Mucosa of stomach (tissue), 1 donor: Measurements from ENCODE around the gene BCKDK.

ENCODE experiments used
- H3K27me3 ChIP-seq: one replicate; pipeline ENCODE4 v1.7.0; 2013; ENCODE audit warnings: mild to moderate bottlenecking, low read length; ENCODE audit not compliant: control insufficient read depth, insufficient read depth
- H3K36me3 ChIP-seq: one replicate; pipeline ENCODE4 v1.7.0; 2013; ENCODE audit warnings: low read length; ENCODE audit not compliant: control insufficient read depth, insufficient read depth
- H3K4me1 ChIP-seq: one replicate; pipeline ENCODE4 v1.7.0; 2013; ENCODE audit warnings: mild to moderate bottlenecking, low read length; ENCODE audit not compliant: control insufficient read depth, insufficient read depth
- H3K4me3 ChIP-seq: one replicate; pipeline ENCODE4 v1.7.0; 2013; ENCODE audit warnings: low read length
- H3K9ac ChIP-seq: one replicate; pipeline ENCODE4 v1.7.0; 2013; ENCODE audit warnings: mild to moderate bottlenecking, low read length, moderate library complexity
- H3K9me3 ChIP-seq: one replicate; pipeline ENCODE4 v1.7.0; 2013; ENCODE audit warnings: mild to moderate bottlenecking, low read length, moderate library complexity; ENCODE audit not compliant: control insufficient read depth
- donor health status: Pancreatic carcinoma.

BCKDK gene

GRCh38 chr16:31073970-31074813, 34.0 kb upstream of the BCKDK start, which contains the start of the genes ZNF646 and ZNF668:
Gene ZNF646 (plus strand): TSS chr16:31074422. CDS start chr16:31076325, 1,903 bp downstream.
Gene ZNF668 (minus strand): TSS chr16:31074240. CDS start chr16:31064459, 9,781 bp downstream.
- H3K4me3 ChIP-seq = peak within 1 kb of the TSS; percentile 99

GRCh38 chr16:31074814-31075183, 33.4 kb upstream of the BCKDK start:
- H3K4me1 ChIP-seq = peaks cover 17% of the 10 kb centered on the region

More at GRCh38 chr16:31073970-31074813, 34.0 kb upstream of the BCKDK start, which contains the start of the genes ZNF646 and ZNF668:
- Histone ChIP-seq H3K4me1 (peaks cover 17% of the 10 kb centered on the region), H3K9ac (peak within 1 kb of the TSS; percentile 91), H3K27me3 (no peaks in the 10 kb centered on the region), H3K36me3 (peaks cover 6% of the 10 kb centered on the region), H3K9me3 (no peaks in the 10 kb centered on the region)

GRCh38 chr16:31076319-31076718, 31.9 kb upstream of the BCKDK start:
- no peaks in the 10 kb centered on the region for H3K27me3 ChIP-seq
- no peaks in the 10 kb centered on the region for H3K9me3 ChIP-seq
- no peak overlapping the region for H3K4me3 ChIP-seq
- H3K9ac ChIP-seq = no peak overlapping the region
- H3K36me3 ChIP-seq = peaks cover 16% of the 10 kb centered on the region
- peaks cover 17% of the 10 kb centered on the region for H3K4me1 ChIP-seq

More at GRCh38 chr16:31074814-31075183, 33.4 kb upstream of the BCKDK start:
- Histone ChIP-seq H3K27me3 (no peaks in the 10 kb centered on the region), H3K4me3 (peak overlapping the region; percentile 84), H3K36me3 (peaks cover 6% of the 10 kb centered on the region), H3K9ac (peak overlapping the region; percentile 91), H3K9me3 (no peaks in the 10 kb centered on the region)

- H3K9ac ChIP-seq = no peak overlapping the region
- H3K27me3 ChIP-seq = no peaks in the 10 kb centered on the region
- H3K4me3 ChIP-seq = no peak overlapping the region
- H3K9me3 ChIP-seq = no peaks in the 10 kb centered on the region
- H3K4me1 ChIP-seq = peaks cover 14% of the 10 kb centered on the region
- peaks cover 16% of the 10 kb centered on the region for H3K36me3 ChIP-seq
Observed at GRCh38 chr16:31077024-31077423, 31.2 kb upstream of the BCKDK start.

- peaks cover 16% of the 10 kb centered on the region for H3K36me3 ChIP-seq
- H3K4me1 ChIP-seq = peaks cover 11% of the 10 kb centered on the region
Observed at GRCh38 chr16:31077592-31078396, 30.4 kb upstream of the BCKDK start.

GRCh38 chr16:31078597-31079341, 29.4 kb upstream of the BCKDK start:
- Histone ChIP-seq H3K27me3 (no peaks in the 10 kb centered on the region), H3K4me3 (no peak overlapping the region), H3K4me1 (peaks cover 11% of the 10 kb centered on the region), H3K36me3 (peaks cover 16% of the 10 kb centered on the region), H3K9ac (no peak overlapping the region), H3K9me3 (no peaks in the 10 kb centered on the region)

More at GRCh38 chr16:31077592-31078396, 30.4 kb upstream of the BCKDK start:
- no peaks in the 10 kb centered on the region for H3K27me3 ChIP-seq
- H3K9ac ChIP-seq = no peak overlapping the region
- no peak overlapping the region for H3K4me3 ChIP-seq
- no peaks in the 10 kb centered on the region for H3K9me3 ChIP-seq

- Histone ChIP-seq H3K27me3 (no peaks in the 10 kb centered on the region), H3K9me3 (no peaks in the 10 kb centered on the region), H3K9ac (no peak overlapping the region), H3K4me1 (peaks cover 11% of the 10 kb centered on the region), H3K36me3 (peaks cover 16% of the 10 kb centered on the region), H3K4me3 (no peak overlapping the region)
Observed at GRCh38 chr16:31079342-31079944, 28.7 kb upstream of the BCKDK start.

GRCh38 chr16:31080035-31080629, 28.1 kb upstream of the BCKDK start:
- Histone ChIP-seq H3K4me3 (no peak overlapping the region), H3K4me1 (peaks cover 5% of the 10 kb centered on the region), H3K9ac (no peak overlapping the region), H3K36me3 (peaks cover 16% of the 10 kb centered on the region), H3K27me3 (no peaks in the 10 kb centered on the region), H3K9me3 (no peaks in the 10 kb centered on the region)

- no peak overlapping the region for H3K4me3 ChIP-seq
- H3K4me1 ChIP-seq = peaks cover 4% of the 10 kb centered on the region
- peaks cover 16% of the 10 kb centered on the region for H3K36me3 ChIP-seq
- H3K9me3 ChIP-seq = no peaks in the 10 kb centered on the region
- H3K9ac ChIP-seq = no peak overlapping the region
- no peaks in the 10 kb centered on the region for H3K27me3 ChIP-seq
Observed at GRCh38 chr16:31080756-31081419, 27.3 kb upstream of the BCKDK start.

GRCh38 chr16:31081428-31082351, 26.5 kb upstream of the BCKDK start:
- H3K9ac ChIP-seq = no peak overlapping the region

More at GRCh38 chr16:31081428-31082351, 26.5 kb upstream of the BCKDK start:
- H3K27me3 ChIP-seq = no peaks in the 10 kb centered on the region
- peaks cover 4% of the 10 kb centered on the region for H3K4me1 ChIP-seq
- H3K9me3 ChIP-seq = no peaks in the 10 kb centered on the region
- no peak overlapping the region for H3K4me3 ChIP-seq
- peaks cover 11% of the 10 kb centered on the region for H3K36me3 ChIP-seq
